PFSK-1 (cell line): ENCODE results near the gene NFIA.

Experiments used
- POLR2AphosphoS5 ChIP-seq: IDR thresholded peaks from 2 replicates; pipeline ENCODE4 v1.6.1; 2012; ENCODE audit warnings: low read depth, mild to moderate bottlenecking, control low read depth, low read length, moderate library complexity
- SIN3A ChIP-seq: IDR thresholded peaks from 2 replicates; pipeline ENCODE4 v1.6.1; 2012; ENCODE audit warnings: mild to moderate bottlenecking, low read length, moderate library complexity, borderline replicate concordance; ENCODE audit not compliant: insufficient read depth
- TAF1 ChIP-seq: IDR thresholded peaks from 2 replicates; pipeline ENCODE4 v1.6.1; 2012; ENCODE audit warnings: low read length, control low read depth, borderline replicate concordance; ENCODE audit not compliant: insufficient read depth
- TF ChIP-seq, protein P1 (sequence below), 2 experiments: IDR thresholded peaks; 2 replicates each; pipeline versions ENCODE4 v1.6.1 to v1.8.0; 2011 to 2012; ENCODE audit warnings: low read depth in 2 of 2, low read length in 2 of 2, control low read depth in 1 of 2, inconsistent platforms in 1 of 2, mild to moderate bottlenecking in 1 of 2, moderate library complexity in 1 of 2; ENCODE audit not compliant: insufficient read depth in 1 of 2

- no peak for TF ChIP-seq SIN3A
- TF ChIP-seq, protein P1, sequence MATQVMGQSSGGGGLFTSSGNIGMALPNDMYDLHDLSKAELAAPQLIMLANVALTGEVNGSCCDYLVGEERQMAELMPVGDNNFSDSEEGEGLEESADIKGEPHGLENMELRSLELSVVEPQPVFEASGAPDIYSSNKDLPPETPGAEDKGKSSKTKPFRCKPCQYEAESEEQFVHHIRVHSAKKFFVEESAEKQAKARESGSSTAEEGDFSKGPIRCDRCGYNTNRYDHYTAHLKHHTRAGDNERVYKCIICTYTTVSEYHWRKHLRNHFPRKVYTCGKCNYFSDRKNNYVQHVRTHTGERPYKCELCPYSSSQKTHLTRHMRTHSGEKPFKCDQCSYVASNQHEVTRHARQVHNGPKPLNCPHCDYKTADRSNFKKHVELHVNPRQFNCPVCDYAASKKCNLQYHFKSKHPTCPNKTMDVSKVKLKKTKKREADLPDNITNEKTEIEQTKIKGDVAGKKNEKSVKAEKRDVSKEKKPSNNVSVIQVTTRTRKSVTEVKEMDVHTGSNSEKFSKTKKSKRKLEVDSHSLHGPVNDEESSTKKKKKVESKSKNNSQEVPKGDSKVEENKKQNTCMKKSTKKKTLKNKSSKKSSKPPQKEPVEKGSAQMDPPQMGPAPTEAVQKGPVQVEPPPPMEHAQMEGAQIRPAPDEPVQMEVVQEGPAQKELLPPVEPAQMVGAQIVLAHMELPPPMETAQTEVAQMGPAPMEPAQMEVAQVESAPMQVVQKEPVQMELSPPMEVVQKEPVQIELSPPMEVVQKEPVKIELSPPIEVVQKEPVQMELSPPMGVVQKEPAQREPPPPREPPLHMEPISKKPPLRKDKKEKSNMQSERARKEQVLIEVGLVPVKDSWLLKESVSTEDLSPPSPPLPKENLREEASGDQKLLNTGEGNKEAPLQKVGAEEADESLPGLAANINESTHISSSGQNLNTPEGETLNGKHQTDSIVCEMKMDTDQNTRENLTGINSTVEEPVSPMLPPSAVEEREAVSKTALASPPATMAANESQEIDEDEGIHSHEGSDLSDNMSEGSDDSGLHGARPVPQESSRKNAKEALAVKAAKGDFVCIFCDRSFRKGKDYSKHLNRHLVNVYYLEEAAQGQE (IDR thresholded peaks at IDR 0.05; ENCODE audit: insufficient read depth in 1 of 2, low read depth in 2 of 2, low read length in 2 of 2): no peak
- TF ChIP-seq TAF1: no peak
- TF ChIP-seq POLR2AphosphoS5: no peak
These were observed 421.9 kb downstream of the NFIA start for GRCh38 chr1:61504305-61504704.
